ENCODE measurements around the gene MB21D2.

Gene MB21D2

GRCh38 chr3:192831801-192832347 lies 85.8 kb downstream of the MB21D2 start:
- Histone ChIP-seq H3K27ac (replicated peaks) (no peak overlapping the region), H3K27me3 (ENCODE audit: insufficient read depth, poor library complexity, severe bottlenecking) (no peaks in the 10 kb centered on the region), H3K4me3 (replicated peaks; ENCODE audit: insufficient read depth, low read length) (no peak overlapping the region)
- DNase-seq (ENCODE audit: low read depth in 1 of 2, low spot score in 1 of 2) = no peak
- TF ChIP-seq POLR2AphosphoS5 (IDR thresholded peaks at IDR 0.05; ENCODE audit: low read depth) (no peak), CTCF (IDR thresholded peaks at IDR 0.05; ENCODE audit: insufficient read depth, low read length) (no peak), GABPA (IDR thresholded peaks at IDR 0.05; ENCODE audit: low read depth) (no peak), REST (IDR thresholded peaks at IDR 0.05; ENCODE audit: insufficient replicate concordance, low read depth) (no peak), SPI1 (IDR thresholded peaks at IDR 0.05; ENCODE audit: borderline replicate concordance, low read depth) (no peak)

- no peak for TF ChIP-seq SPI1 (IDR thresholded peaks at IDR 0.05; ENCODE audit: borderline replicate concordance, low read depth)
- no peak for TF ChIP-seq REST (IDR thresholded peaks at IDR 0.05; ENCODE audit: insufficient replicate concordance, low read depth)
- no peak for TF ChIP-seq GABPA (IDR thresholded peaks at IDR 0.05; ENCODE audit: low read depth)
- TF ChIP-seq POLR2AphosphoS5 (IDR thresholded peaks at IDR 0.05; ENCODE audit: low read depth) = no peak
- no peak for TF ChIP-seq CTCF (IDR thresholded peaks at IDR 0.05; ENCODE audit: insufficient read depth, low read length)
- H3K4me3 ChIP-seq (replicated peaks; ENCODE audit: insufficient read depth, low read length) = no peak overlapping the region
- H3K27ac ChIP-seq (replicated peaks) = no peak overlapping the region
- no peak for DNase-seq (ENCODE audit: low read depth in 1 of 2, low spot score in 1 of 2)
- H3K27me3 ChIP-seq (ENCODE audit: insufficient read depth, poor library complexity, severe bottlenecking) = no peaks in the 10 kb centered on the region
Measured at GRCh38 chr3:192831111-192831644, 86.5 kb downstream of the MB21D2 start.

GRCh38 chr3:192830291-192831110 lies 87.2 kb downstream of the MB21D2 start:
- H3K27me3 ChIP-seq (ENCODE audit: insufficient read depth, poor library complexity, severe bottlenecking) = no peaks in the 10 kb centered on the region
- H3K27ac ChIP-seq (replicated peaks) = no peak overlapping the region
- no peak for DNase-seq (ENCODE audit: low read depth in 1 of 2, low spot score in 1 of 2)
- no peak overlapping the region for H3K4me3 ChIP-seq (replicated peaks; ENCODE audit: insufficient read depth, low read length)
- TF ChIP-seq POLR2AphosphoS5 (IDR thresholded peaks at IDR 0.05; ENCODE audit: low read depth) (no peak), GABPA (IDR thresholded peaks at IDR 0.05; ENCODE audit: low read depth) (no peak), CTCF (IDR thresholded peaks at IDR 0.05; ENCODE audit: insufficient read depth, low read length) (no peak), REST (IDR thresholded peaks at IDR 0.05; ENCODE audit: insufficient replicate concordance, low read depth) (no peak), SPI1 (IDR thresholded peaks at IDR 0.05; ENCODE audit: borderline replicate concordance, low read depth) (no peak)
